ENCODE results near the gene MAP3K7CL. TPM values are rescaled to one million over a fixed set of nuclear protein-coding genes. Genes with fewer than 3 reads are reported as not detected.

Gene MAP3K7CL
- total RNA-seq, result 1 to 10 TPM; 4.9 to 6.3 TPM

GRCh38 chr21:29130270-29130969 lies at the start of gene MAP3K7CL:
Gene MAP3K7CL, plus strand, starts transcription at chr21:29130644. Its CDS starts 2,701 bp downstream, at chr21:29133345.
- CTCF ChIA-PET, result interaction anchor here (1.0 kb wide), 1 partner anchor 9 kb away, joined by 3 read pairs; no protein-coding TSS in a partner anchor
- no peak for DNase-seq
- H3K36me3 Mint-ChIP-seq (ENCODE audit: low read depth), result peaks cover 2% of the 10 kb centered on the region
- no peaks in the 10 kb centered on the region for H3K4me1 Mint-ChIP-seq (ENCODE audit: low read depth)
- intact Hi-C loops (cut with micrococcal nuclease), result no loop called here
- no peak within 1 kb of the TSS for H3K4me3 Mint-ChIP-seq
- H3K9me3 Mint-ChIP-seq, result peaks cover 3% of the 10 kb centered on the region
- H3K27ac Mint-ChIP-seq, result no peak within 1 kb of the TSS
- H3K27me3 Mint-ChIP-seq (ENCODE audit: low read depth), result no peaks in the 10 kb centered on the region

GRCh38 chr21:29082046-29082815 lies 48.2 kb upstream of the MAP3K7CL start:
- intact Hi-C loops (cut with micrococcal nuclease), result no loop called here
- no peaks in the 10 kb centered on the region for H3K27me3 Mint-ChIP-seq (ENCODE audit: low read depth)
- H3K36me3 Mint-ChIP-seq (ENCODE audit: low read depth), result peaks cover 8% of the 10 kb centered on the region
- CTCF ChIA-PET, result interaction anchor here (0.6 to 3.6 kb wide), 2 partner anchors 289 to 370 kb away, joined by 4 to 15 read pairs; no protein-coding TSS in a partner anchor
- peaks cover 35% of the 10 kb centered on the region for H3K4me1 Mint-ChIP-seq (ENCODE audit: low read depth)
- no peak overlapping the region for H3K4me3 Mint-ChIP-seq
- H3K9me3 Mint-ChIP-seq, result no peaks in the 10 kb centered on the region
- H3K27ac Mint-ChIP-seq, result no peak overlapping the region
- no peak for DNase-seq

- no peaks in the 10 kb centered on the region for H3K27me3 Mint-ChIP-seq (ENCODE audit: low read depth)
- no peak for DNase-seq
- no peaks in the 10 kb centered on the region for H3K9me3 Mint-ChIP-seq
- no peak overlapping the region for H3K27ac Mint-ChIP-seq
- CTCF ChIA-PET, result no interaction called here
- H3K36me3 Mint-ChIP-seq (ENCODE audit: low read depth), result peaks cover 8% of the 10 kb centered on the region
- intact Hi-C loops (cut with micrococcal nuclease), result no loop called here
- H3K4me1 Mint-ChIP-seq (ENCODE audit: low read depth), result peaks cover 35% of the 10 kb centered on the region
- H3K4me3 Mint-ChIP-seq, result no peak overlapping the region
Measured at GRCh38 chr21:29083306-29083705, 47.1 kb upstream of the MAP3K7CL start.

GRCh38 chr21:29084372-29084771 lies 46.1 kb upstream of the MAP3K7CL start:
- peaks cover 7% of the 10 kb centered on the region for H3K36me3 Mint-ChIP-seq (ENCODE audit: low read depth)
- H3K27ac Mint-ChIP-seq, result no peak overlapping the region
- no peaks in the 10 kb centered on the region for H3K9me3 Mint-ChIP-seq
- H3K4me1 Mint-ChIP-seq (ENCODE audit: low read depth), result peaks cover 26% of the 10 kb centered on the region
- intact Hi-C loops (cut with micrococcal nuclease), result no loop called here
- H3K4me3 Mint-ChIP-seq, result no peak overlapping the region
- no peak for DNase-seq
- H3K27me3 Mint-ChIP-seq (ENCODE audit: low read depth), result no peaks in the 10 kb centered on the region
- CTCF ChIA-PET, result no interaction called here

- intact Hi-C loops (cut with micrococcal nuclease), result no loop called here
- Mint-ChIP-seq H3K4me1 (ENCODE audit: low read depth) (peaks cover 20% of the 10 kb centered on the region), H3K27ac (no peak overlapping the region), H3K27me3 (ENCODE audit: low read depth) (no peaks in the 10 kb centered on the region), H3K9me3 (no peaks in the 10 kb centered on the region), H3K4me3 (no peak overlapping the region), H3K36me3 (ENCODE audit: low read depth) (peaks cover 2% of the 10 kb centered on the region)
- CTCF ChIA-PET, result interaction anchor here (0.6 to 3.4 kb wide), 3 partner anchors 31 to 291 kb away, joined by 3 to 22 read pairs (median 4); no protein-coding TSS in a partner anchor
- DNase-seq, result no peak
Measured at GRCh38 chr21:29085106-29085752, 45.2 kb upstream of the MAP3K7CL start.

GRCh38 chr21:29091033-29091432 lies 39.4 kb upstream of the MAP3K7CL start:
- intact Hi-C loops (cut with micrococcal nuclease), result loop anchor here (2.0 to 5.0 kb wide), 2 partner anchors 71 to 142 kb away; no protein-coding TSS in a partner anchor
- Mint-ChIP-seq H3K27ac (no peak overlapping the region), H3K4me1 (ENCODE audit: low read depth) (peaks cover 5% of the 10 kb centered on the region), H3K36me3 (ENCODE audit: low read depth) (peaks cover 5% of the 10 kb centered on the region), H3K4me3 (no peak overlapping the region), H3K9me3 (no peaks in the 10 kb centered on the region), H3K27me3 (ENCODE audit: low read depth) (no peaks in the 10 kb centered on the region)
- CTCF ChIA-PET, result interaction anchor here (0.7 to 2.3 kb wide), 8 partner anchors 12 to 285 kb away, joined by 3 to 13 read pairs (median 5); no protein-coding TSS in a partner anchor
- DNase-seq, result no peak

- peaks cover 3% of the 10 kb centered on the region for H3K36me3 Mint-ChIP-seq (ENCODE audit: low read depth)
- no peak overlapping the region for H3K4me3 Mint-ChIP-seq
- H3K9me3 Mint-ChIP-seq, result no peaks in the 10 kb centered on the region
- H3K27me3 Mint-ChIP-seq (ENCODE audit: low read depth), result no peaks in the 10 kb centered on the region
- CTCF ChIA-PET, result interaction anchor here (0.6 to 2.2 kb wide), 5 partner anchors 205 to 483 kb away, joined by 3 to 9 read pairs (median 7); no protein-coding TSS in a partner anchor
- H3K27ac Mint-ChIP-seq, result no peak overlapping the region
- no peak for DNase-seq
- intact Hi-C loops (cut with micrococcal nuclease), result loop anchor here (5.0 kb wide), 1 partner anchor 70 kb away; no protein-coding TSS in a partner anchor
- peaks cover 5% of the 10 kb centered on the region for H3K4me1 Mint-ChIP-seq (ENCODE audit: low read depth)
Measured at GRCh38 chr21:29092102-29092959, 38.1 kb upstream of the MAP3K7CL start.

GRCh38 chr21:29096218-29097015 lies 34.0 kb upstream of the MAP3K7CL start:
- no peaks in the 10 kb centered on the region for H3K4me1 Mint-ChIP-seq (ENCODE audit: low read depth)
- H3K27me3 Mint-ChIP-seq (ENCODE audit: low read depth), result no peaks in the 10 kb centered on the region
- intact Hi-C loops (cut with micrococcal nuclease), result no loop called here
- no peaks in the 10 kb centered on the region for H3K9me3 Mint-ChIP-seq
- no peak overlapping the region for H3K27ac Mint-ChIP-seq
- peaks cover 3% of the 10 kb centered on the region for H3K36me3 Mint-ChIP-seq (ENCODE audit: low read depth)
- no peak overlapping the region for H3K4me3 Mint-ChIP-seq
- CTCF ChIA-PET, result interaction anchor here (0.9 to 1.5 kb wide), 5 partner anchors 9 to 380 kb away, joined by 4 to 5 read pairs (median 4); no protein-coding TSS in a partner anchor
- no peak for DNase-seq

- intact Hi-C loops (cut with micrococcal nuclease), result no loop called here
- Mint-ChIP-seq H3K4me1 (ENCODE audit: low read depth) (no peaks in the 10 kb centered on the region), H3K27me3 (ENCODE audit: low read depth) (no peaks in the 10 kb centered on the region), H3K4me3 (no peak overlapping the region), H3K27ac (no peak overlapping the region), H3K9me3 (no peaks in the 10 kb centered on the region), H3K36me3 (ENCODE audit: low read depth) (peaks cover 1% of the 10 kb centered on the region)
- no peak for DNase-seq
- CTCF ChIA-PET, result interaction anchor here (1.0 to 1.1 kb wide), 2 partner anchors 10 to 275 kb away, joined by 4 to 5 read pairs; no protein-coding TSS in a partner anchor
Measured at GRCh38 chr21:29098156-29098555, 32.3 kb upstream of the MAP3K7CL start.

- CTCF ChIA-PET, result interaction anchor here (0.6 to 0.8 kb wide), 3 partner anchors 13 to 123 kb away, joined by 3 to 4 read pairs (median 4); no protein-coding TSS in a partner anchor
Measured at GRCh38 chr21:29102791-29103257, 27.6 kb upstream of the MAP3K7CL start.

More at GRCh38 chr21:29102791-29103257, 27.6 kb upstream of the MAP3K7CL start:
- DNase-seq, result no peak
- H3K4me1 Mint-ChIP-seq (ENCODE audit: low read depth), result no peaks in the 10 kb centered on the region
- no peak overlapping the region for H3K4me3 Mint-ChIP-seq
- intact Hi-C loops (cut with micrococcal nuclease), result no loop called here
- no peak overlapping the region for H3K27ac Mint-ChIP-seq
- peaks cover 3% of the 10 kb centered on the region for H3K36me3 Mint-ChIP-seq (ENCODE audit: low read depth)
- no peaks in the 10 kb centered on the region for H3K9me3 Mint-ChIP-seq
- no peaks in the 10 kb centered on the region for H3K27me3 Mint-ChIP-seq (ENCODE audit: low read depth)

Measured in activated naive CD4-positive, alpha-beta T cell treated with anti-CD3 and anti-CD28 coated beads for 36 hours (primary cell).